Neural cell (in vitro differentiated cells): ENCODE measurements around the gene PSMG4. TPM values are rescaled to one million over a fixed set of nuclear protein-coding genes. Genes with fewer than 3 reads are reported as not detected.

Experiments used
- H2AFZ ChIP-seq: fragments of 200-600, 300-800 bp; sonication (generic), shearing (Covaris generic); 2 replicates; pipeline ENCODE4 v1.6.0; 2014; ENCODE audit warnings: low read depth, mild to moderate bottlenecking, antibody characterized with exemption, low read length, moderate library complexity
- H3F3A ChIP-seq: fragments of 200-600 bp; shearing (Covaris generic); 2 replicates; pipeline ENCODE4 v1.6.1; 2016; ENCODE audit warnings: mild to moderate bottlenecking, moderate library complexity, mixed read lengths, antibody characterized with exemption, low read length; ENCODE audit not compliant: insufficient read depth, poor library complexity, severe bottlenecking
- H3K27ac ChIP-seq: fragments of 200-600, 300-800 bp; sonication (generic), shearing (Covaris generic); 2 replicates; pipeline ENCODE4 v1.5.1; 2014; ENCODE audit warnings: mild to moderate bottlenecking, low read length, moderate library complexity
- H3K27me3 ChIP-seq: fragments of 300-800, 200-600 bp; sonication (generic), shearing (Covaris generic); 2 replicates; pipeline ENCODE4 v1.6.0; 2014; ENCODE audit warnings: mild to moderate bottlenecking, low read depth, low read length, moderate library complexity; ENCODE audit not compliant: insufficient read depth
- H3K36me3 ChIP-seq: fragments of 300-800, 200-600 bp; sonication (generic), shearing (Covaris generic); 2 replicates; pipeline ENCODE4 v1.5.1; 2014; ENCODE audit warnings: mild to moderate bottlenecking, antibody characterized with exemption, low read length, moderate library complexity; ENCODE audit not compliant: insufficient read depth
- H3K4me2 ChIP-seq: fragments of 300-800, 200-600 bp; sonication (generic), shearing (Covaris generic); 2 replicates; pipeline ENCODE4 v1.6.0; 2014; ENCODE audit warnings: mild to moderate bottlenecking, low read length
- H3K4me3 ChIP-seq: fragments of 300-800, 200-600 bp; sonication (generic), shearing (Covaris generic); 2 replicates; pipeline ENCODE4 v1.5.1; 2014; ENCODE audit warnings: mild to moderate bottlenecking, low read length, moderate library complexity
- H3K79me2 ChIP-seq: fragments of 200-600 bp; shearing (Covaris generic); replicated peaks from 2 replicates; pipeline ENCODE4 v1.6.0; 2014; ENCODE audit warnings: mild to moderate bottlenecking, low read length, moderate library complexity; ENCODE audit not compliant: insufficient read depth
- H3K9ac ChIP-seq: fragments of 300-800, 200-600 bp; sonication (generic), shearing (Covaris generic); 2 replicates; pipeline ENCODE4 v1.6.1; 2016; ENCODE audit warnings: mild to moderate bottlenecking, low read length, mixed read lengths
- H3K9me2 ChIP-seq: fragments of 200-600 bp; shearing (Covaris generic); 2 replicates; pipeline ENCODE4 v1.6.1; 2016; ENCODE audit warnings: mild to moderate bottlenecking, low read length, mixed read lengths; ENCODE audit not compliant: insufficient read depth
- H3K9me3 ChIP-seq: fragments of 200-600, 300-800 bp; sonication (generic), shearing (Covaris generic); 2 replicates; pipeline ENCODE4 v1.6.1; 2016; ENCODE audit warnings: mild to moderate bottlenecking, mixed run types, low read length, moderate library complexity, mixed read lengths
- H4K20me1 ChIP-seq: fragments of 200-600 bp; shearing (Covaris generic); 2 replicates; pipeline ENCODE4 v1.6.1; 2016; ENCODE audit warnings: mild to moderate bottlenecking, mixed run types; ENCODE audit not compliant: insufficient read depth
- CTCF ChIP-seq: fragments of 450-650 bp; IDR thresholded peaks from 2 replicates; pipeline ENCODE4 v1.5.1; 2014; ENCODE audit warnings: antibody characterized with exemption, mild to moderate bottlenecking, moderate library complexity; ENCODE audit not compliant: poor library complexity, severe bottlenecking
- EP300 ChIP-seq: fragments of 450-650 bp; conservative IDR thresholded peaks from 2 replicates; pipeline ENCODE4 v1.6.1; 2014; ENCODE audit warnings: antibody characterized with exemption, mild to moderate bottlenecking, moderate library complexity; ENCODE audit not compliant: poor library complexity, severe bottlenecking
- EZH2 ChIP-seq: fragments of 200-600, 300-800 bp; shearing (Covaris generic), sonication (generic); IDR thresholded peaks from 2 replicates; pipeline ENCODE4 v1.6.1; 2014; ENCODE audit warnings: antibody characterized with exemption, low read length, borderline replicate concordance, mild to moderate bottlenecking; ENCODE audit not compliant: insufficient read depth, poor library complexity, severe bottlenecking
- MXI1 ChIP-seq: fragments of 450-650 bp; conservative IDR thresholded peaks from 2 replicates; pipeline ENCODE4 v1.6.1; 2014; ENCODE audit warnings: antibody characterized with exemption, mild to moderate bottlenecking; ENCODE audit not compliant: poor library complexity, severe bottlenecking
- POLR2AphosphoS5 ChIP-seq: IDR thresholded peaks from 2 replicates; pipeline ENCODE4 v1.6.1; 2012
- RAD21 ChIP-seq: fragments of 450-650 bp; conservative IDR thresholded peaks from 2 replicates; pipeline ENCODE4 v1.6.1; 2014; ENCODE audit warnings: antibody characterized with exemption, mild to moderate bottlenecking, moderate library complexity
- REST ChIP-seq: IDR thresholded peaks from 2 replicates; pipeline ENCODE4 v1.6.1; 2012; ENCODE audit warnings: borderline replicate concordance
- SMC3 ChIP-seq: fragments of 450-650 bp; conservative IDR thresholded peaks from 2 replicates; pipeline ENCODE4 v1.6.1; 2014; ENCODE audit warnings: antibody characterized with exemption, mild to moderate bottlenecking, moderate library complexity; ENCODE audit not compliant: poor library complexity
- TAF1 ChIP-seq: IDR thresholded peaks from 2 replicates; pipeline ENCODE4 v1.6.1; 2012; ENCODE audit warnings: low read depth
- polyA plus RNA-seq: library from polyadenylated mRNA; depleted of rRNA; stranded (reverse); fragments of >200 nt; gene quantifications from 2 replicates; pipeline ENCODE4 v1.2.3, GENCODE V29; 2014

Gene PSMG4
- polyA plus RNA-seq, 1 donor from 2014 or later, result 52.0 TPM

GRCh38 chr6:3286641-3287171 lies 28.0 kb downstream of the PSMG4 start:
- Histone ChIP-seq H3K27me3 (no peaks in the 10 kb centered on the region), H3K27ac (no peak overlapping the region), H3K9me3 (no peaks in the 10 kb centered on the region), H4K20me1 (no peaks in the 10 kb centered on the region), H3K79me2 (no peaks in the 10 kb centered on the region), H3F3A (peaks cover 2% of the 10 kb centered on the region), H3K4me2 (no peak overlapping the region), H3K36me3 (peaks cover 6% of the 10 kb centered on the region), H3K4me3 (no peak overlapping the region), H2AFZ (no peak overlapping the region), H3K9ac (no peak overlapping the region), H3K9me2 (no peaks in the 10 kb centered on the region)
- no peak for TF ChIP-seq RAD21
- no peak for TF ChIP-seq EZH2
- no peak for TF ChIP-seq SMC3
- TF ChIP-seq EP300, result no peak
- TF ChIP-seq TAF1, result no peak
- TF ChIP-seq POLR2AphosphoS5, result no peak
- TF ChIP-seq MXI1, result no peak
- no peak for TF ChIP-seq CTCF
- no peak for TF ChIP-seq REST

- no peaks in the 10 kb centered on the region for H3K27me3 ChIP-seq
- no peaks in the 10 kb centered on the region for H4K20me1 ChIP-seq
- no peak overlapping the region for H3K27ac ChIP-seq
Measured at GRCh38 chr6:3287308-3287707, 28.6 kb downstream of the PSMG4 start.

More at GRCh38 chr6:3287308-3287707, 28.6 kb downstream of the PSMG4 start:
- Histone ChIP-seq H3K36me3 (peaks cover 6% of the 10 kb centered on the region), H3K9me2 (no peaks in the 10 kb centered on the region), H3K4me3 (no peak overlapping the region), H2AFZ (no peak overlapping the region), H3K4me2 (no peak overlapping the region), H3K9me3 (no peaks in the 10 kb centered on the region), H3K79me2 (no peaks in the 10 kb centered on the region), H3F3A (no peaks in the 10 kb centered on the region), H3K9ac (no peak overlapping the region)
- TF ChIP-seq EP300 (no peak), EZH2 (no peak), POLR2AphosphoS5 (no peak), SMC3 (no peak), MXI1 (no peak), TAF1 (no peak), CTCF (no peak), REST (no peak), RAD21 (no peak)
